HG02678 (cell line): ENCODE measurements around the gene HOXB4.

Source experiments
- ATAC-seq: cut with Tn5 transposase; IDR thresholded peaks from one replicate; pipeline ENCODE4 v1.9.1; 2021; ENCODE audit warnings: mild to moderate bottlenecking, moderate library complexity; ENCODE audit not compliant: unreplicated experiment

HOXB4 gene

GRCh38 chr17:48615047-48615962 is 37.2 kb upstream of the HOXB4 start, which contains the start of gene HOXB8:
Gene HOXB8 (minus strand): TSS chr17:48615292. CDS start chr17:48614704, 588 bp downstream.
- no peak for ATAC-seq

GRCh38 chr17:48613862-48614694 is 35.9 kb upstream of the HOXB4 start:
- ATAC-seq: no peak

DNA sequence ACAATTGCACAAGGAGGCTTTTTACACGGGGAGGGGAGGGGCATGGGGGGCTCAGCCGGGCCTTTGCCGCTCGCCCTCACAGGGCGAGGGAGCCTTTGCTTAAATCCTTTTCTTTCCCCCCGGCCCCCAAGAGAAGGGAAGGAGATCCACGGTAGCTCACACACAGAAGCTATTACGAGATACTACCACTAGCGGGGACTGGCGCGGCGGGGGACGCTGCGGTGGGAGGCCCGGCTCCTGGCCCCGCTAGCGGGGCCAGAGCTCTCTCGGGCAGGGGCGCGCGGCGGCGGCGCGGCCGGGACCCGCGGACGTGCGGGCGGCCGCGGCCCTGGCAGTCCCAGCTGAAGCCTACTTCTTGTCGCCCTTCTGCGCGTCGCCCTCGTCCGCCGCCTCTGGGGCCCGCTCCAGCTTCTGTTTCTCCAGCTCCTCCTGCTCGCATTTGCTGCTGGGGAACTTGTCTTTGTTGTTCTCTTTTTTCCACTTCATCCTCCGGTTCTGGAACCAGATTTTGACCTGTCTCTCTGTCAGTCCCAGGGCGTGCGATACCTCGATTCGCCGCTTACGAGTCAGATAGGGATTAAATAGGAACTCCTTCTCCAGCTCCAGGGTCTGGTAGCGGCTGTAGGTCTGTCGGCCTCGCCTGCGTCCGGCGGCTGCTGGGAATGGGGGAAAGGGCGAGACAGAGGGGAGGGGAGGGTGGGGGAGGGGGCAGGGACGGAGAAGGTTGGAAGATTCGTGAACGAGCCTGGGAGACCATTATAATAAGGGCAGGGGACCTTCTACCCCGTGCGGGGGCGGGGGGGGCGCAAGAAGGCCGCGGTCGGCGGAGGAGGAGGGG is 34.9 kb upstream of the HOXB4 start:
- no peak for ATAC-seq

- no peak for ATAC-seq
These were observed 34.3 kb upstream of the HOXB4 start for GRCh38 chr17:48612456-48612853.

DNA sequence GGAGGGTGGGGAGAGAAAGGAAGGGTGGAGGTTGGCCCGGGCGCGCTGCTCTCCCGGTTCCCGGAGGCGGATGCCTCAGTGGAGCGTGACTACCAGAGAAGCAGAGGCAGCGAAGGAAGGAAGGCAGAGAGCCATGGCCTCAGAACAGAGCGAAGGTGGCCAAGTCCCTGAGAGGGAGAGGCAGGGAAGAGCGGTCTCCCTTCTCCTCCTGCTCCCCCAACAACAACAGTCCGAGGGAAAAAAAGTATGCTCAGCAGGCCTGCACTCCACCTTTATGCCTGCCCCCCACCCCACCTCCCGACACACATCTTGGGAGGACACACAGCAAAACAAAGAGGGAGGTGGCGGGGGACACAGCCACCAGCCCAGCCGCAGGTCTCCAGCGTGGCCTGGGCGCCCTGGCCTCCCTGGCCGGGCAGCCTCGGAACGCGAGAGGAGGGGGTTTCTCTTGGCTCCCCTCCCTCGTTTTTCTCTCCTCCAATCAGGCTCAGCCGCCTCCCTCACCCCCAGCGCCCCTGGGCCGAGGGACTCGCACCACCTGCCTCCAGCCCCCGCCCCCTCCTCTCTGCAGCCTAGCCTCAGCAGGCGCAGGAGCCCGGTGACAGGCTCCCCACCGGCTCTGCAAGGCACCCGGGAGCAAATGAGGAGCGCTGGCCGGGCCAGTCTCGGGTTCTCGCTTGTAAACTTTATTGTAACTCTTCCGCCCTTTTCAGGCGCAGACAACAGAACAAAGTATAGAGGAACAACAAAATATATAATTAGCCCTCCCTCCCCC is 33.7 kb upstream of the HOXB4 start:
- no peak for ATAC-seq

GRCh38 chr17:48611213-48611612 is 33.1 kb upstream of the HOXB4 start:
- peak; percentile 12 for ATAC-seq

- ATAC-seq: peak; percentile 41
These were observed 32.4 kb upstream of the HOXB4 start, which contains the start of gene HOXB7 for GRCh38 chr17:48610282-48611211. Gene HOXB7 (minus strand): TSS chr17:48611017. CDS start chr17:48610918, 99 bp downstream.

GRCh38 chr17:48609759-48610281 is 31.7 kb upstream of the HOXB4 start:
- ATAC-seq: no peak

DNA sequence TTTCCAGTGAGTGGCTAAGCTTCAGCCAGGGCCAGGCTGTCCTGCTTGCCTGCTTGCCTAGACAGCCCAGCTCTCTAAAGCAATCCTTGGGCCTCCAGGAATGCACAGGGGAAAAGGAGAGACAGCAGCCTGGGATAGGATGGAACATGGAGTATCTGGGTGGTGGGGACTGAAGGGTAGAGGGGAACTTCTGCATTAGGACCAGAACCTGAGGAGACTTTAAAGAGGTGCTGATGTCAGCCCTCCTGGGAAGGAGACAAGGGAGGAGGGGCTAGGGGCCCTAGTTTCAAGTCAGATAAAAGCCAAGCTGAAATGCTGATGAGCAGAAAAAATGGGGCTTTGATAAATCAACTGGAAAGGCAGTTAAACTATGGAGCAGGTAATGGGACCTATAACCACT is 30.9 kb upstream of the HOXB4 start:
- ATAC-seq: no peak

GRCh38 chr17:48608494-48608834 is 30.3 kb upstream of the HOXB4 start:
- ATAC-seq: no peak

GRCh38 chr17:48606892-48607614 is 28.9 kb upstream of the HOXB4 start:
- no peak for ATAC-seq

GRCh38 chr17:48605991-48606891 is 28.1 kb upstream of the HOXB4 start:
- no peak for ATAC-seq

DNA sequence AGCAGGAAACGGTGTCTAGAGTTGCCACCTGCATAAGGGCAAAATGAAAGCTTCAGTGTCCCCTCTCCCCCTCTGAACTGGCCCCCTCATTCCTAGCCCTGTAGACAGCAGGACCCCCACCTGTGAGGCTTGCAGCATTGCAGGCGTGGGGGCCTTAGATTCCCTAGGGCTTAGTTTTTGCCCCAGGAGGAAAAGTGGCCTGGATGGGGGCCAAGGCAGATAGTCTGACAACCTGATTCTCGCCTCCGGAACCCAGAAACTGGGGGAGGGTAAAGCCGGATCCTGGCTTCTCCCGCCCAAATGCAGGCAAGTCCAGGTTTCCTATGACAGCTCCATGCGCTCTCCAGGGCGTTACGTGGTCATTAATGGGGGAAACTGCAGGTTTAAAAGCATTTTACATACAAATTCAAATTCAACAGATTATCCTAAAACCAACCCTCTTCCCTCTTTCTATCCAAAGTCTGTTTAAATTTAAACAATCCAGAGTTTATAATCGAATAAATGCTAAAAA is 27.3 kb upstream of the HOXB4 start:
- no peak for ATAC-seq

GRCh38 chr17:48604770-48605329 is 26.7 kb upstream of the HOXB4 start, which contains the start of gene HOXB6:
Gene HOXB6 (minus strand): TSS chr17:48604986. CDS start chr17:48598150, 6,836 bp downstream.
- no peak for ATAC-seq

- ATAC-seq: no peak
These were observed 26.0 kb upstream of the HOXB4 start for GRCh38 chr17:48603959-48604769.
